ENCODE results near the gene RBM33.

Gene RBM33

GRCh38 chr7:155637155-155637554, 7.3 kb upstream of the RBM33 start:
- H3K9ac ChIP-seq (ENCODE audit: low read length) = no peak overlapping the region
- no peaks in the 10 kb centered on the region for H3K36me3 ChIP-seq (ENCODE audit: control insufficient read depth, insufficient read depth, low read length)
- no peaks in the 10 kb centered on the region for H3K4me1 ChIP-seq (ENCODE audit: control insufficient read depth, insufficient read depth, low read length)
- H3K4me3 ChIP-seq (ENCODE audit: low read length) = no peak overlapping the region
- H3K27me3 ChIP-seq (ENCODE audit: control insufficient read depth, insufficient read depth, low read length) = no peaks in the 10 kb centered on the region
- H3K27ac ChIP-seq (ENCODE audit: low read depth, low read length) = no peak overlapping the region

- H3K9ac ChIP-seq (ENCODE audit: low read length) = no peak overlapping the region
- H3K4me1 ChIP-seq (ENCODE audit: control insufficient read depth, insufficient read depth, low read length) = no peaks in the 10 kb centered on the region
These were observed 6.1 kb upstream of the RBM33 start for GRCh38 chr7:155638366-155638765.

GRCh38 chr7:155639958-155640520, 4.4 kb upstream of the RBM33 start:
- Histone ChIP-seq H3K9ac (ENCODE audit: low read length) (no peak overlapping the region), H3K4me3 (ENCODE audit: low read length) (no peak overlapping the region), H3K36me3 (ENCODE audit: control insufficient read depth, insufficient read depth, low read length) (peaks cover 2% of the 10 kb centered on the region), H3K4me1 (ENCODE audit: control insufficient read depth, insufficient read depth, low read length) (no peaks in the 10 kb centered on the region), H3K27me3 (ENCODE audit: control insufficient read depth, insufficient read depth, low read length) (no peaks in the 10 kb centered on the region), H3K27ac (ENCODE audit: low read depth, low read length) (no peak overlapping the region)

More at GRCh38 chr7:155638366-155638765, 6.1 kb upstream of the RBM33 start:
- Histone ChIP-seq H3K27ac (ENCODE audit: low read depth, low read length) (no peak overlapping the region), H3K4me3 (ENCODE audit: low read length) (no peak overlapping the region), H3K27me3 (ENCODE audit: control insufficient read depth, insufficient read depth, low read length) (no peaks in the 10 kb centered on the region), H3K36me3 (ENCODE audit: control insufficient read depth, insufficient read depth, low read length) (no peaks in the 10 kb centered on the region)

- Histone ChIP-seq H3K4me3 (ENCODE audit: low read length) (no peak overlapping the region), H3K27ac (ENCODE audit: low read depth, low read length) (no peak overlapping the region), H3K27me3 (ENCODE audit: control insufficient read depth, insufficient read depth, low read length) (no peaks in the 10 kb centered on the region), H3K36me3 (ENCODE audit: control insufficient read depth, insufficient read depth, low read length) (peaks cover 2% of the 10 kb centered on the region), H3K4me1 (ENCODE audit: control insufficient read depth, insufficient read depth, low read length) (peaks cover 1% of the 10 kb centered on the region), H3K9ac (ENCODE audit: low read length) (no peak overlapping the region)
These were observed 3.8 kb upstream of the RBM33 start for GRCh38 chr7:155640629-155641028.

- peak overlapping the region; percentile 97 for H3K9ac ChIP-seq (ENCODE audit: low read length)
- peaks cover 4% of the 10 kb centered on the region for H3K36me3 ChIP-seq (ENCODE audit: control insufficient read depth, insufficient read depth, low read length)
- peak overlapping the region; percentile 100 for H3K4me3 ChIP-seq (ENCODE audit: low read length)
- peaks cover 5% of the 10 kb centered on the region for H3K4me1 ChIP-seq (ENCODE audit: control insufficient read depth, insufficient read depth, low read length)
- H3K27me3 ChIP-seq (ENCODE audit: control insufficient read depth, insufficient read depth, low read length) = no peaks in the 10 kb centered on the region
- peak overlapping the region; percentile 90 for H3K27ac ChIP-seq (ENCODE audit: low read depth, low read length)
These were observed 670 bp upstream of the RBM33 start for GRCh38 chr7:155643804-155644177.

GRCh38 chr7:155644971-155645509, 579 bp downstream of the RBM33 start:
- H3K9ac ChIP-seq (ENCODE audit: low read length) = peak overlapping the region; percentile 97
- H3K4me3 ChIP-seq (ENCODE audit: low read length) = peak overlapping the region; percentile 100
- H3K27ac ChIP-seq (ENCODE audit: low read depth, low read length) = peak overlapping the region; percentile 90
- H3K36me3 ChIP-seq (ENCODE audit: control insufficient read depth, insufficient read depth, low read length) = peaks cover 5% of the 10 kb centered on the region
- H3K27me3 ChIP-seq (ENCODE audit: control insufficient read depth, insufficient read depth, low read length) = no peaks in the 10 kb centered on the region
- peaks cover 5% of the 10 kb centered on the region for H3K4me1 ChIP-seq (ENCODE audit: control insufficient read depth, insufficient read depth, low read length)

- peak overlapping the region; percentile 100 for H3K4me3 ChIP-seq (ENCODE audit: low read length)
- H3K36me3 ChIP-seq (ENCODE audit: control insufficient read depth, insufficient read depth, low read length) = peaks cover 5% of the 10 kb centered on the region
- no peak overlapping the region for H3K9ac ChIP-seq (ENCODE audit: low read length)
- H3K27me3 ChIP-seq (ENCODE audit: control insufficient read depth, insufficient read depth, low read length) = no peaks in the 10 kb centered on the region
- no peak overlapping the region for H3K27ac ChIP-seq (ENCODE audit: low read depth, low read length)
- H3K4me1 ChIP-seq (ENCODE audit: control insufficient read depth, insufficient read depth, low read length) = peaks cover 5% of the 10 kb centered on the region
These were observed 1.2 kb downstream of the RBM33 start for GRCh38 chr7:155645662-155646061.

GRCh38 chr7:155646669-155647068, 2.2 kb downstream of the RBM33 start:
- peaks cover 5% of the 10 kb centered on the region for H3K36me3 ChIP-seq (ENCODE audit: control insufficient read depth, insufficient read depth, low read length)
- H3K27me3 ChIP-seq (ENCODE audit: control insufficient read depth, insufficient read depth, low read length) = no peaks in the 10 kb centered on the region
- no peak overlapping the region for H3K4me3 ChIP-seq (ENCODE audit: low read length)
- no peak overlapping the region for H3K9ac ChIP-seq (ENCODE audit: low read length)
- H3K27ac ChIP-seq (ENCODE audit: low read depth, low read length) = no peak overlapping the region
- peaks cover 5% of the 10 kb centered on the region for H3K4me1 ChIP-seq (ENCODE audit: control insufficient read depth, insufficient read depth, low read length)

- Histone ChIP-seq H3K4me1 (ENCODE audit: control insufficient read depth, insufficient read depth, low read length) (peaks cover 5% of the 10 kb centered on the region), H3K27me3 (ENCODE audit: control insufficient read depth, insufficient read depth, low read length) (no peaks in the 10 kb centered on the region), H3K4me3 (ENCODE audit: low read length) (no peak overlapping the region)
These were observed 2.8 kb downstream of the RBM33 start for GRCh38 chr7:155647302-155647701.

GRCh38 chr7:155647734-155648133, 3.3 kb downstream of the RBM33 start:
- no peak overlapping the region for H3K9ac ChIP-seq (ENCODE audit: low read length)
- H3K4me3 ChIP-seq (ENCODE audit: low read length) = no peak overlapping the region
- H3K4me1 ChIP-seq (ENCODE audit: control insufficient read depth, insufficient read depth, low read length) = peaks cover 5% of the 10 kb centered on the region
- peaks cover 5% of the 10 kb centered on the region for H3K36me3 ChIP-seq (ENCODE audit: control insufficient read depth, insufficient read depth, low read length)
- H3K27ac ChIP-seq (ENCODE audit: low read depth, low read length) = no peak overlapping the region
- no peaks in the 10 kb centered on the region for H3K27me3 ChIP-seq (ENCODE audit: control insufficient read depth, insufficient read depth, low read length)

More at GRCh38 chr7:155647302-155647701, 2.8 kb downstream of the RBM33 start:
- H3K9ac ChIP-seq (ENCODE audit: low read length) = no peak overlapping the region
- H3K36me3 ChIP-seq (ENCODE audit: control insufficient read depth, insufficient read depth, low read length) = peaks cover 5% of the 10 kb centered on the region
- no peak overlapping the region for H3K27ac ChIP-seq (ENCODE audit: low read depth, low read length)

- H3K27me3 ChIP-seq (ENCODE audit: control insufficient read depth, insufficient read depth, low read length) = no peaks in the 10 kb centered on the region
- no peak overlapping the region for H3K4me3 ChIP-seq (ENCODE audit: low read length)
- no peak overlapping the region for H3K27ac ChIP-seq (ENCODE audit: low read depth, low read length)
- peaks cover 5% of the 10 kb centered on the region for H3K36me3 ChIP-seq (ENCODE audit: control insufficient read depth, insufficient read depth, low read length)
- H3K4me1 ChIP-seq (ENCODE audit: control insufficient read depth, insufficient read depth, low read length) = peaks cover 5% of the 10 kb centered on the region
- no peak overlapping the region for H3K9ac ChIP-seq (ENCODE audit: low read length)
These were observed 4.4 kb downstream of the RBM33 start for GRCh38 chr7:155648752-155649339.

GRCh38 chr7:155649588-155649987, 5.1 kb downstream of the RBM33 start:
- H3K27ac ChIP-seq (ENCODE audit: low read depth, low read length) = no peak overlapping the region
- H3K4me1 ChIP-seq (ENCODE audit: control insufficient read depth, insufficient read depth, low read length) = peaks cover 8% of the 10 kb centered on the region
- H3K9ac ChIP-seq (ENCODE audit: low read length) = no peak overlapping the region
- no peak overlapping the region for H3K4me3 ChIP-seq (ENCODE audit: low read length)
- H3K36me3 ChIP-seq (ENCODE audit: control insufficient read depth, insufficient read depth, low read length) = peaks cover 5% of the 10 kb centered on the region
- no peaks in the 10 kb centered on the region for H3K27me3 ChIP-seq (ENCODE audit: control insufficient read depth, insufficient read depth, low read length)
